OCI-LY1 (cell line): ENCODE results near the gene AMMECR1L.
A peak's percentile ranks its signal among the peaks of the same experiment; 100 is the strongest.

Experiments used
- H2AFZ ChIP-seq: fragments of 200-600 bp; sonication (generic), shearing (Covaris generic); 2 replicates; pipeline ENCODE4 v1.6.0; 2014; ENCODE audit warnings: antibody characterized with exemption, mild to moderate bottlenecking, low read length
- H3F3A ChIP-seq: fragments of 200-600 bp; sonication (generic), shearing (Covaris generic); 2 replicates; pipeline ENCODE4 v1.6.0; 2014; ENCODE audit warnings: mild to moderate bottlenecking, antibody characterized with exemption, low read length, moderate library complexity; ENCODE audit not compliant: insufficient read depth
- H3K27ac ChIP-seq: fragments of 200-600 bp; sonication (generic); 2 replicates; pipeline ENCODE4 v1.5.1; 2014; ENCODE audit warnings: low read length, mixed run types, mild to moderate bottlenecking, low read depth; ENCODE audit not compliant: poor library complexity, severe bottlenecking
- H3K27me3 ChIP-seq: fragments of 200-600 bp; sonication (generic); 2 replicates; pipeline ENCODE4 v1.6.0; 2014; ENCODE audit warnings: antibody characterized with exemption, mild to moderate bottlenecking, low read length, moderate library complexity; ENCODE audit not compliant: insufficient read depth
- H3K36me3 ChIP-seq: fragments of 200-600 bp; sonication (generic); 2 replicates; pipeline ENCODE4 v1.6.1; 2014; ENCODE audit warnings: mild to moderate bottlenecking, antibody characterized with exemption, low read length, moderate library complexity, mixed read lengths; ENCODE audit not compliant: insufficient read depth
- H3K4me1 ChIP-seq: fragments of 200-600 bp; sonication (generic); 2 replicates; pipeline ENCODE4 v1.5.1; 2014; ENCODE audit warnings: mild to moderate bottlenecking, low read length, moderate library complexity; ENCODE audit not compliant: insufficient read depth, severe bottlenecking
- H3K4me2 ChIP-seq: fragments of 200-600 bp; sonication (generic), shearing (Covaris generic); 2 replicates; pipeline ENCODE4 v1.6.1; 2014; ENCODE audit warnings: low read length
- H3K4me3 ChIP-seq: fragments of 200-600 bp; sonication (generic); 2 replicates; pipeline ENCODE4 v1.5.1; 2014; ENCODE audit warnings: low read length, low read depth, mild to moderate bottlenecking, mixed read lengths; ENCODE audit not compliant: poor library complexity, severe bottlenecking
- H3K79me2 ChIP-seq: fragments of 200-600 bp; shearing (Covaris generic); 2 replicates; pipeline ENCODE4 v1.6.1; 2016; ENCODE audit warnings: mixed run types, low read length, mixed read lengths; ENCODE audit not compliant: insufficient read depth
- H3K9ac ChIP-seq: fragments of 200-600 bp; sonication (generic), shearing (Covaris generic); 2 replicates; pipeline ENCODE4 v1.6.1; 2014; ENCODE audit warnings: mild to moderate bottlenecking, low read length, mixed read lengths
- H3K9me2 ChIP-seq: fragments of 200-600 bp; sonication (generic), shearing (Covaris generic); 2 replicates; pipeline ENCODE4 v1.6.1; 2014; ENCODE audit warnings: low read depth, mild to moderate bottlenecking, low read length, mixed read lengths
- H3K9me3 ChIP-seq: fragments of 200-600 bp; shearing (Covaris generic); 2 replicates; pipeline ENCODE4 v1.6.1; 2014; ENCODE audit warnings: low read length, mixed read lengths
- H4K20me1 ChIP-seq: fragments of 200-600 bp; sonication (generic), shearing (Covaris generic); 2 replicates; pipeline ENCODE4 v1.6.0; 2016; ENCODE audit warnings: mild to moderate bottlenecking, low read length; ENCODE audit not compliant: insufficient read depth
- EZH2 ChIP-seq: fragments of 200-600 bp; sonication (generic), shearing (Covaris generic); IDR thresholded peaks from 2 replicates; pipeline ENCODE4 v1.8.0; 2017; ENCODE audit warnings: borderline replicate concordance, mixed run types, mild to moderate bottlenecking, antibody characterized with exemption, low read length, moderate library complexity, mixed read lengths
- TF ChIP-seq, protein P1 (sequence below): fragments of 200-600 bp; sonication (generic), shearing (Covaris generic); IDR thresholded peaks from 2 replicates; pipeline ENCODE4 v1.5.1; 2017; ENCODE audit warnings: mild to moderate bottlenecking, antibody characterized with exemption, low read length, moderate library complexity, mixed read lengths

AMMECR1L gene

GRCh38 chr2:127857265-127857808 lies 28.4 kb downstream of the AMMECR1L start:
- H3K79me2 ChIP-seq: peaks cover 54% of the 10 kb centered on the region
- H4K20me1 ChIP-seq: no peaks in the 10 kb centered on the region
- peak overlapping the region; percentile 68 for H3K27ac ChIP-seq
- no peaks in the 10 kb centered on the region for H3K9me3 ChIP-seq
- H3K9me2 ChIP-seq: no peaks in the 10 kb centered on the region
- peak overlapping the region; percentile 91 for H3K9ac ChIP-seq
- peak overlapping the region; percentile 86 for H3K4me2 ChIP-seq
- no peaks in the 10 kb centered on the region for H3F3A ChIP-seq
- H2AFZ ChIP-seq: no peak overlapping the region
- TF ChIP-seq, protein P1, sequence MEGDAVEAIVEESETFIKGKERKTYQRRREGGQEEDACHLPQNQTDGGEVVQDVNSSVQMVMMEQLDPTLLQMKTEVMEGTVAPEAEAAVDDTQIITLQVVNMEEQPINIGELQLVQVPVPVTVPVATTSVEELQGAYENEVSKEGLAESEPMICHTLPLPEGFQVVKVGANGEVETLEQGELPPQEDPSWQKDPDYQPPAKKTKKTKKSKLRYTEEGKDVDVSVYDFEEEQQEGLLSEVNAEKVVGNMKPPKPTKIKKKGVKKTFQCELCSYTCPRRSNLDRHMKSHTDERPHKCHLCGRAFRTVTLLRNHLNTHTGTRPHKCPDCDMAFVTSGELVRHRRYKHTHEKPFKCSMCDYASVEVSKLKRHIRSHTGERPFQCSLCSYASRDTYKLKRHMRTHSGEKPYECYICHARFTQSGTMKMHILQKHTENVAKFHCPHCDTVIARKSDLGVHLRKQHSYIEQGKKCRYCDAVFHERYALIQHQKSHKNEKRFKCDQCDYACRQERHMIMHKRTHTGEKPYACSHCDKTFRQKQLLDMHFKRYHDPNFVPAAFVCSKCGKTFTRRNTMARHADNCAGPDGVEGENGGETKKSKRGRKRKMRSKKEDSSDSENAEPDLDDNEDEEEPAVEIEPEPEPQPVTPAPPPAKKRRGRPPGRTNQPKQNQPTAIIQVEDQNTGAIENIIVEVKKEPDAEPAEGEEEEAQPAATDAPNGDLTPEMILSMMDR: no peak
- no peak for TF ChIP-seq EZH2
- H3K4me3 ChIP-seq: peak overlapping the region; percentile 86
- no peaks in the 10 kb centered on the region for H3K27me3 ChIP-seq
- peaks cover 58% of the 10 kb centered on the region for H3K4me1 ChIP-seq
- H3K36me3 ChIP-seq: peaks cover 29% of the 10 kb centered on the region

DNA sequence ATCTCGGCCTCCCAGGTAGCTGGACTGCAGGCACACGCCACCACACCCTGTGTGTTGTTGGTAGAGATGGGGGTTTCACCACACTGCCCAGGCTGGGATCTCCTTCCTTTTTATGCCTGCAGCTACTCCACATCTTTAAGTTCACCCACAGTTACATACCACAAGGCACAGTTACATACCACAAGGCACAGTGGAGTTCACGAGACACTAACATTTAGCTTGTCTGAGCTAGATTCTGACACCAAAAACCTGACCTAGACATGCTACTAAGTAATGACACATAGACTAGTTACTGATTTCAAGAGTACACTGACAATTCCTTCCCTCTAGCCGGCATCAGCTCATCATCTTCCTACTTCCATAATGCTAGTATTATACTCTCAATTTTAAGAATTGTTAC lies 32.1 kb downstream of the AMMECR1L start:
- Histone ChIP-seq H3K9me3 (no peaks in the 10 kb centered on the region), H3K9me2 (no peaks in the 10 kb centered on the region), H3K27ac (no peak overlapping the region), H3F3A (no peaks in the 10 kb centered on the region), H3K4me3 (no peak overlapping the region), H2AFZ (no peak overlapping the region), H3K27me3 (no peaks in the 10 kb centered on the region), H4K20me1 (no peaks in the 10 kb centered on the region), H3K4me2 (peak overlapping the region; percentile 38; the same call in 1 of the 2 replicates), H3K79me2 (peaks cover 84% of the 10 kb centered on the region), H3K4me1 (peaks cover 31% of the 10 kb centered on the region), H3K36me3 (peaks cover 65% of the 10 kb centered on the region), H3K9ac (no peak overlapping the region)
- TF ChIP-seq EZH2: no peak
- TF ChIP-seq, protein P1: no peak

DNA sequence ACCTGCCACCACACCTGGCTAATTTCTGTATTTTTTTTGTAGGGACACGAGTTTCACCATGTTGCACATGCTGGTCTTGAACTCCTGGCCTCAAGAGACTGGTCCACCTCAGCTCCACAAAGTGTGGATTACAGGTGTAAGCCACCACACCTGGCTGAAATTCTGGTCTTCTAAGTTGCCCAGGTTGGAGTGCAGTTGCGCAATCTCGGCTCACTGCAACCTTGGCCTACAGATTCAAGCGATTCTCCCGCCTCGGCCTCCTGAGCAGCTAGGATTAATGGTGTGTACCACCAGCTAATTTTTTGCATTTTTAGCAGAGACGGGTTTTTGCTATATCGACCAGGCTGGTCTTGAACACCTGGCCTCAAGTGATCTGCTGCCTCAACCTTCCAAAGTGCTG lies 33.4 kb downstream of the AMMECR1L start:
- no peak overlapping the region for H3K4me3 ChIP-seq
- no peaks in the 10 kb centered on the region for H4K20me1 ChIP-seq
- peaks cover 80% of the 10 kb centered on the region for H3K79me2 ChIP-seq
- no peaks in the 10 kb centered on the region for H3K27me3 ChIP-seq
- H3K9me2 ChIP-seq: no peaks in the 10 kb centered on the region
- H3F3A ChIP-seq: no peaks in the 10 kb centered on the region
- TF ChIP-seq, protein P1: no peak
- no peak for TF ChIP-seq EZH2
- H2AFZ ChIP-seq: no peak overlapping the region
- H3K27ac ChIP-seq: no peak overlapping the region
- H3K9me3 ChIP-seq: no peaks in the 10 kb centered on the region
- H3K4me1 ChIP-seq: peaks cover 31% of the 10 kb centered on the region
- H3K4me2 ChIP-seq: no peak overlapping the region
- H3K36me3 ChIP-seq: peaks cover 78% of the 10 kb centered on the region
- no peak overlapping the region for H3K9ac ChIP-seq
